Panc1 (cell line): ENCODE measurements around the gene RNF149. TPM values are rescaled to one million over a fixed set of nuclear protein-coding genes. Genes with fewer than 3 reads are reported as not detected.

Experiments
- ATAC-seq: fragments of 200-7000 bp; cut with Tn5 transposase; 2 replicates; pipeline ENCODE4 v1.9.1; 2020; ENCODE audit warnings: mild to moderate bottlenecking, moderate library complexity
- BruUV-seq: library from RNA; stranded (reverse); fragments of 400-500 nt; replicated peaks from 2 replicates; lab custom pipeline; 2021; lab: Mats Ljungman, UMichigan
- CTCF ChIA-PET: fragments of 300-600 bp; sonication (Branson Sonifier 250); formaldehyde crosslinking; loops from one replicate; lab custom pipeline; 2022; ENCODE audit warnings: antibody characterized with exemption; lab: Charles Lee
- POLR2A ChIA-PET: fragments of 300-600 bp; sonication (Branson Sonifier 250); formaldehyde crosslinking; loops from one replicate; lab custom pipeline; 2022; ENCODE audit warnings: antibody characterized with exemption; lab: Charles Lee
- DNase-seq: peaks from one replicate; pipeline ENCODE4 v3.0.0-alpha.2; 2010; ENCODE audit warnings: low read depth, low spot score
- H3K27ac ChIP-seq: 2 replicates; pipeline ENCODE4 v1.5.1; 2011; ENCODE audit warnings: mild to moderate bottlenecking, low read length, inconsistent platforms
- H3K27me3 ChIP-seq: fragments of 200-500 bp; sonication (Bioruptor generic); 2 replicates; pipeline ENCODE4 v1.6.0; 2014; ENCODE audit warnings: low read length, inconsistent platforms; ENCODE audit not compliant: control insufficient read depth, insufficient read depth
- H3K36me3 ChIP-seq: fragments of 200-500 bp; sonication (Bioruptor generic); 2 replicates; pipeline ENCODE4 v1.5.1; 2014; ENCODE audit warnings: inconsistent platforms, mild to moderate bottlenecking, low read length, moderate library complexity; ENCODE audit not compliant: control insufficient read depth, insufficient read depth
- H3K4me1 ChIP-seq: 2 replicates; pipeline ENCODE4 v1.5.1; 2011; ENCODE audit warnings: inconsistent platforms, mild to moderate bottlenecking, low read length, moderate library complexity; ENCODE audit not compliant: control insufficient read depth, insufficient read depth
- H3K4me3 ChIP-seq, 2 experiments: 2 replicates each; pipeline ENCODE4 v1.5.1; 2011 to 2012; ENCODE audit warnings: low read depth in 2 of 2, low read length in 2 of 2, mild to moderate bottlenecking in 2 of 2, inconsistent platforms in 1 of 2, moderate library complexity in 1 of 2
- H3K9me3 ChIP-seq: fragments of 200-500 bp; sonication (Bioruptor generic); 2 replicates; pipeline ENCODE4 v1.5.1; 2014; ENCODE audit warnings: low read depth, mild to moderate bottlenecking, inconsistent platforms, low read length, moderate library complexity; ENCODE audit not compliant: control insufficient read depth, insufficient read depth
- POLR2AphosphoS5 ChIP-seq: IDR thresholded peaks from 2 replicates; pipeline ENCODE4 v1.6.1; 2012; ENCODE audit warnings: mild to moderate bottlenecking, low read depth, low read length, moderate library complexity
- SIN3A ChIP-seq: IDR thresholded peaks from 2 replicates; pipeline ENCODE4 v1.6.1; 2012; ENCODE audit warnings: low read depth, mild to moderate bottlenecking, low read length, moderate library complexity, borderline replicate concordance; ENCODE audit not compliant: insufficient read depth
- TCF7L2 ChIP-seq: IDR thresholded peaks from 2 replicates; pipeline ENCODE4 v1.6.1; 2011; ENCODE audit warnings: mild to moderate bottlenecking, low read depth, low read length, inconsistent platforms
- in situ Hi-C: cut with HindIII; loops from 2 replicates; pipeline ENCODE4 v1.10.0; 2016; ENCODE audit warnings: low sequenced_read_pairs, low pct_unique_long_range_greater_than_20kb
- intact Hi-C: fragments of 100-400 bp; cut with micrococcal nuclease; formaldehyde crosslinking; loops from one replicate; pipeline ENCODE4 v1.10.0; 2022; ENCODE audit not compliant: unreplicated experiment
- total RNA-seq: library from RNA; stranded (reverse); gene quantifications from one replicate; pipeline ENCODE4 v1.2.1, GENCODE V29; 2021; ENCODE audit not compliant: unreplicated experiment
- TF ChIP-seq, protein P1 (sequence below), 2 experiments: IDR thresholded peaks; 2 replicates each; pipeline ENCODE4 v1.6.1; 2011 to 2012; ENCODE audit warnings: low read depth in 2 of 2, control low read depth in 1 of 2, low read length in 1 of 2, mild to moderate bottlenecking in 1 of 2, moderate library complexity in 1 of 2; ENCODE audit not compliant: insufficient read depth in 1 of 2
- TF ChIP-seq, protein P2 (sequence below): fragments of 450-650 bp; IDR thresholded peaks from 2 replicates; pipeline ENCODE4 v1.5.1; 2017; ENCODE audit warnings: mild to moderate bottlenecking

The RNF149 gene
- total RNA-seq, 1 experiment from 2014 or later: 29.9 TPM

DNA sequence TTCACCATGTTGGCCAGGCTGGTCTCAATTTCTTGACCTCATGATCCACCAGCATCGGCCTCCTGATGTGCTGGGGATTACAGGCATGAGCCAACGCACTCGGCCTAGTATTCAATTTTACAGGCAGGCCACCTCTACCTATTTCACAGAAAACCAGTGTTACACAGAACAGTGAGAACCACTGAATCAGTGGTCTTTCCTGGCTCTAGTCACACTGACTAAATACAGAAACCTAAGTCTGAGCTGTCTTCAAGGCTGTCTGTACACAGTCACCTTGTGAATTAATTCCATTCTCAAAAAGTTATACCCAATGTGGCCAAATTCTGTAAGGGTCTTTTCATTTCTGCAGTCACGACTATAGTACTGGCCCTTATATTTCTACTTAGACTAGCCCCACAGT lies 3.5 kb downstream of the RNF149 start:
- TF ChIP-seq, protein P1, sequence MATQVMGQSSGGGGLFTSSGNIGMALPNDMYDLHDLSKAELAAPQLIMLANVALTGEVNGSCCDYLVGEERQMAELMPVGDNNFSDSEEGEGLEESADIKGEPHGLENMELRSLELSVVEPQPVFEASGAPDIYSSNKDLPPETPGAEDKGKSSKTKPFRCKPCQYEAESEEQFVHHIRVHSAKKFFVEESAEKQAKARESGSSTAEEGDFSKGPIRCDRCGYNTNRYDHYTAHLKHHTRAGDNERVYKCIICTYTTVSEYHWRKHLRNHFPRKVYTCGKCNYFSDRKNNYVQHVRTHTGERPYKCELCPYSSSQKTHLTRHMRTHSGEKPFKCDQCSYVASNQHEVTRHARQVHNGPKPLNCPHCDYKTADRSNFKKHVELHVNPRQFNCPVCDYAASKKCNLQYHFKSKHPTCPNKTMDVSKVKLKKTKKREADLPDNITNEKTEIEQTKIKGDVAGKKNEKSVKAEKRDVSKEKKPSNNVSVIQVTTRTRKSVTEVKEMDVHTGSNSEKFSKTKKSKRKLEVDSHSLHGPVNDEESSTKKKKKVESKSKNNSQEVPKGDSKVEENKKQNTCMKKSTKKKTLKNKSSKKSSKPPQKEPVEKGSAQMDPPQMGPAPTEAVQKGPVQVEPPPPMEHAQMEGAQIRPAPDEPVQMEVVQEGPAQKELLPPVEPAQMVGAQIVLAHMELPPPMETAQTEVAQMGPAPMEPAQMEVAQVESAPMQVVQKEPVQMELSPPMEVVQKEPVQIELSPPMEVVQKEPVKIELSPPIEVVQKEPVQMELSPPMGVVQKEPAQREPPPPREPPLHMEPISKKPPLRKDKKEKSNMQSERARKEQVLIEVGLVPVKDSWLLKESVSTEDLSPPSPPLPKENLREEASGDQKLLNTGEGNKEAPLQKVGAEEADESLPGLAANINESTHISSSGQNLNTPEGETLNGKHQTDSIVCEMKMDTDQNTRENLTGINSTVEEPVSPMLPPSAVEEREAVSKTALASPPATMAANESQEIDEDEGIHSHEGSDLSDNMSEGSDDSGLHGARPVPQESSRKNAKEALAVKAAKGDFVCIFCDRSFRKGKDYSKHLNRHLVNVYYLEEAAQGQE (IDR thresholded peaks at IDR 0.05; ENCODE audit: insufficient read depth in 1 of 2, low read depth in 2 of 2, low read length in 1 of 2): no peak
- TF ChIP-seq, protein P2, sequence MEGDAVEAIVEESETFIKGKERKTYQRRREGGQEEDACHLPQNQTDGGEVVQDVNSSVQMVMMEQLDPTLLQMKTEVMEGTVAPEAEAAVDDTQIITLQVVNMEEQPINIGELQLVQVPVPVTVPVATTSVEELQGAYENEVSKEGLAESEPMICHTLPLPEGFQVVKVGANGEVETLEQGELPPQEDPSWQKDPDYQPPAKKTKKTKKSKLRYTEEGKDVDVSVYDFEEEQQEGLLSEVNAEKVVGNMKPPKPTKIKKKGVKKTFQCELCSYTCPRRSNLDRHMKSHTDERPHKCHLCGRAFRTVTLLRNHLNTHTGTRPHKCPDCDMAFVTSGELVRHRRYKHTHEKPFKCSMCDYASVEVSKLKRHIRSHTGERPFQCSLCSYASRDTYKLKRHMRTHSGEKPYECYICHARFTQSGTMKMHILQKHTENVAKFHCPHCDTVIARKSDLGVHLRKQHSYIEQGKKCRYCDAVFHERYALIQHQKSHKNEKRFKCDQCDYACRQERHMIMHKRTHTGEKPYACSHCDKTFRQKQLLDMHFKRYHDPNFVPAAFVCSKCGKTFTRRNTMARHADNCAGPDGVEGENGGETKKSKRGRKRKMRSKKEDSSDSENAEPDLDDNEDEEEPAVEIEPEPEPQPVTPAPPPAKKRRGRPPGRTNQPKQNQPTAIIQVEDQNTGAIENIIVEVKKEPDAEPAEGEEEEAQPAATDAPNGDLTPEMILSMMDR: no peak
- TF ChIP-seq TCF7L2: no peak
- Histone ChIP-seq H3K36me3 (no peaks in the 10 kb centered on the region; the same call in 1 of the 2 replicates), H3K27me3 (no peaks in the 10 kb centered on the region), H3K4me1 (peaks cover 17% of the 10 kb centered on the region), H3K9me3 (no peaks in the 10 kb centered on the region), H3K4me3 (no peak overlapping the region), H3K27ac (no peak overlapping the region)
- ATAC-seq (no peak), DNase-seq (no peak)
- intact Hi-C loops (no loop called here), in situ Hi-C loops (no loop called here)
- ChIA-PET POLR2A (interaction anchor here (0.6 kb wide), 1 partner anchor 52 kb away, joined by 3 read pairs; no protein-coding TSS in a partner anchor), CTCF (no interaction called here)
- BruUV-seq: no TSS peak

DNA sequence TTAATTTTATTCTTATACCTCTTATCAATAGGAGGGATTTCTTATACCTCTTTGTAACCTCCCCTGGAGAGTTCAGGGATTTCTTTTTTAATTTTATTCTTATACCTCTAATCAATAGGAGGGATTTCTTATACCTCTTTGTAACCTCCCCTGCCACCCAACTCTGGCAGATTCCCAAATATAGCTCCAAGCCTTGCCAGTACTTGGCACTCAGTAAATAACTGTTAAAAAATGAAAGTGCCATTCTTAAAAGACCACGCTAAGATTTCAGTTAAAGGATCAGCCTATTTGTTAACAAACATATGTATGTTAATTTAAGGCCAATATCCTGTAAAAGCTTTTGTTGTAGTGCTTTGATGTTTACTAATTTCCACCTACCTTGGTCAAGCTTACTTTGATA lies 4.8 kb downstream of the RNF149 start:
- no TSS peak for BruUV-seq
- CTCF ChIA-PET: no interaction called here
- H3K4me3 ChIP-seq: no peak overlapping the region
- no peaks in the 10 kb centered on the region for H3K9me3 ChIP-seq
- H3K36me3 ChIP-seq: no peaks in the 10 kb centered on the region; the same call in 1 of the 2 replicates
- H3K4me1 ChIP-seq: peaks cover 14% of the 10 kb centered on the region
- no peaks in the 10 kb centered on the region for H3K27me3 ChIP-seq
- intact Hi-C loops (no loop called here), in situ Hi-C loops (no loop called here)
- DNase-seq (no peak), ATAC-seq (no peak)
- no peak for TF ChIP-seq POLR2AphosphoS5
- no peak for TF ChIP-seq SIN3A
- TF ChIP-seq, protein P2: no peak
- TF ChIP-seq, protein P1 (IDR thresholded peaks at IDR 0.05; ENCODE audit: insufficient read depth in 1 of 2, low read depth in 2 of 2, low read length in 1 of 2): no peak
- TF ChIP-seq TCF7L2: no peak
- H3K27ac ChIP-seq: no peak overlapping the region
- POLR2A ChIA-PET: interaction anchor here (0.7 kb wide), 1 partner anchor 194 kb away, joined by 4 read pairs; no protein-coding TSS in a partner anchor
